GM18526 (cell line): ENCODE measurements around the gene FOLR2.

ENCODE experiments used
- POLR2A ChIP-seq: IDR thresholded peaks from 3 replicates; pipeline ENCODE4 v1.6.1; 2011; ENCODE audit not compliant: insufficient read length; ENCODE audit errors: extremely low read depth

FOLR2 gene

DNA sequence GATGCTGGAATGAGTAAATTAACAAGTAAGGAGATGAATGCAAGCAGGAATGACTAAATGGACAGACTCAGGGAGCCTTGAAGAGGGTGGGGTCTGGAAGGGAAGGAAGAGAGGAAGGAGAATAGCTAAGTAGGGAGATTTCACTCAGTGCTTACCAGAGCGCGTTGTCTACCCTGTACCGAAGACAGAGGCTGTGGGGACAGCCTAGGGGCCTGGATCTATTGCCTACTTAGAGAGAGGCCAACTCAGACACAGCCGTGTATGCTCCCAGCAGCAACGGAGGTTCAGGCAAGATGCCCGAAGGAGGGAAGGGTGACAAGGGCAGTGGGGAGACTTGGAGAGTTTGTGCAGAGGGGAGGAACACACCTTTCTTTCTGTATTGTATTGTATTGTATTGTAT is at the start of gene FOLR2:
Gene FOLR2 (plus strand): TSS at position 157 of the 400 bp plus-strand sequence. CDS start 1,791 bp downstream, outside the sequence.
- no peak for TF ChIP-seq POLR2A

DNA sequence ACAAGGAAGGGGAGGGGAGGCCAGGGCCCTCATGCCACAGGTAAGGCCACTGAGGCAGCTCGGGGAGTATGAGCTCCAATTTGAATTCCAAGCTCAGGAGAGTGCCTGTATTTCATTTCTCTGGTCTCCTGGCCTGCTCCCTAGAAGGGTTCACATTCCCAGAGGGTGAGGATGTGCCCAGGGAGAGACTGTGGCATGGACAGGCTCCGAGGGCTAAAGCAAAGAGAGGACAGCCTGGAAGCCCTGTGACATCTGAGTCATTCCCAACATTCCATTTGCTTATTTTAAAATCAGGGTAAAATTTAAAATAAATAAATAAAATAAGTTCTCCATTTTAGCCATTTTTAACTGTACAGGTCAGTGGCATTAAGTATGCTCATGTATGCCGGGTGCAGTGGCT is 43.3 kb upstream of the FOLR2 start:
- TF ChIP-seq POLR2A = no peak

- no peak for TF ChIP-seq POLR2A
These were observed 42.1 kb upstream of the FOLR2 start for GRCh38 chr11:72174302-72175070.

DNA sequence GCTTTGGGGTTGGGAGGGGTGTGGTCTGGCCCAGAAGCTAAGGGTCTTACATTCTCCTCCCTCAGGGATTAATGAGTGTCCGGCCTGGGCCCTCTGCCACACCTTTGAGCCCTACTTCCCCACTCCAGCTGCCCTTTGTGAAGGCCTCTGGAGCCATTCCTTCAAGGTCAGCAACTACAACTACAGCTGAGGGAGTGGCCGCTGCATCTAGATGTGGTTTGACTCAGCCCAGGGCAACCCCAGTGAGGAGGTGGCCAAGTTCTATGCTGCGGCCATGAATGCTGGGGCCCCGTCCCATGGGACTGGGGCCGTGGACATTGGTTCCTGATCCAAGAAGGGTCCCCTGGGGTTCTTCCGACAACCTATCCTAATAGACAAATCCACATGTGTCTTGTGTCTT is 38.9 kb upstream of the FOLR2 start:
- no peak for TF ChIP-seq POLR2A

GRCh38 chr11:72179049-72179803 is 37.4 kb upstream of the FOLR2 start:
- no peak for TF ChIP-seq POLR2A

GRCh38 chr11:72179804-72180396 is 36.7 kb upstream of the FOLR2 start:
- no peak for TF ChIP-seq POLR2A

GRCh38 chr11:72188267-72188666 is 28.3 kb upstream of the FOLR2 start:
- TF ChIP-seq POLR2A = no peak

DNA sequence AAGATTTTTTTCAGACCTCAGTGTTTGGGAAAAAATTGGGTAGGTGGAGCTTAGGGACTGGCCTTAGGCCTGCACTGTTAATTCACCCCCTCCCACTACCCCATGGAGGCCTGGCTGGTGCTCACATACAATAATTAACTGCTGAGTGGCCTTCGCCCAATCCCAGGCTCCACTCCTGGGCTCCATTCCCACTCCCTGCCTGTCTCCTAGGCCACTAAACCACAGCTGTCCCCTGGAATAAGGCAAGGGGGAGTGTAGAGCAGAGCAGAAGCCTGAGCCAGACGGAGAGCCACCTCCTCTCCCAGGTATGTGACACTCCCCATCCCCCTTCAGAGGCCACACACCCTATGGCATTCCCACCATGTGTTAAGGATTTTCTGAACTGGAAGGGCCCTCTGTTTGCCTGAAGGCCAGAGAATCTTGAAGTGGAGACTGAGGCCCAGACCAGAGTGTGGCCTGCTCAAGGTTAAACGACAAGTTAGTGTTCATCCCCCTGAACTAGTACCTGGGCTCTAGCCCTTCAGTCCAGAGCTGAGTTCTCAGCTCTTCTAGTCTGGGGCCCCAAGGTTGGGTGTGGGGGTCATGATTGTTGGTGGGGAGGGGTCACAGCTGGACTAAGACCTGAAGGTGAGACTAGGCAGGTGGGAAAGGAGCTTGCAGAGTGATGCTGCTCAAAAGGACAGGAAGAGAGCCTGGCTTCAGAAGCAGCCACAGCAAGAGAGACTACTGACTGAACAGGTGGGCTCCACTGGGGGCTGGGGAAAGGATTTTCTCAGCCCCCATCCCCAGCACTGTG is 26.9 kb upstream of the FOLR2 start:
- TF ChIP-seq POLR2A = no peak

DNA sequence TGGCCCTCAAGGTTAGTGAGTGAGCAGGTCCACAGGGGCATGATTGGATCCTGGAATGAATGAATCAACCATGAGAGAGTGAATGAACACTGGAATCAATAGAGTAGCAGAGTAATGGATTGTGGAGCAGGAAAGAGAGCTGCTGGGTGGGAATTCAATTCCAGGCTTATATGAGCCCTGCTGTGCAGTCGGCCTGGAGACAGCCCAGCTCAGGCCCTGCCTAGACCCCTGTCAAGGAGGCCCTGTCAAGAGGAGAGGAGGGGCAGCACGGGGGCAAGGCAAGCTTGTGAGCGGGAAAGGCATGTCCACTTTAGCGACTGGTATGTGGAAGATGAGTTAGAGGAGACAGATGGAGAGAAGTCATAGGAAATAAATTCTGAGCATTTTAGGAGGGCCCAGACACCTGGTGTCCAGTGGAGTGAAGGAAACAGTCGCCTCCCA is 25.9 kb upstream of the FOLR2 start:
- TF ChIP-seq POLR2A = no peak

GRCh38 chr11:72191961-72192381 is 24.6 kb upstream of the FOLR2 start, which contains the start of gene FOLR1:
TSS of gene FOLR1 (plus strand) at chr11:72192140. CDS start at chr11:72192174, 34 bp downstream.
- no peak for TF ChIP-seq POLR2A

GRCh38 chr11:72195518-72196270 is 20.9 kb upstream of the FOLR2 start:
- TF ChIP-seq POLR2A = no peak

- no peak for TF ChIP-seq POLR2A
These were observed 14.0 kb upstream of the FOLR2 start for GRCh38 chr11:72202571-72202970.

GRCh38 chr11:72203163-72203562 is 13.4 kb upstream of the FOLR2 start:
- no peak for TF ChIP-seq POLR2A

- no peak for TF ChIP-seq POLR2A
These were observed 11.7 kb upstream of the FOLR2 start for GRCh38 chr11:72204886-72205285.
